Fibroblast of lung (primary cell): ENCODE measurements around the gene RNF112. TPM values are rescaled to one million over a fixed set of nuclear protein-coding genes. Genes with fewer than 3 reads are reported as not detected.

ENCODE experiments used
- DNase-seq, 2 donors: peaks; one replicate each; pipeline versions ENCODE4 v3.0.0 to v3.0.0-alpha.2; 2010; ENCODE audit warnings: low read depth in 2 of 2
- H2AFZ ChIP-seq: 2 replicates; pipeline ENCODE4 v1.5.1; 2012; ENCODE audit warnings: low read length, control low read depth, inconsistent platforms
- H3K27ac ChIP-seq: 2 replicates; pipeline ENCODE4 v1.5.1; 2011; ENCODE audit warnings: low read length, control low read depth; ENCODE audit not compliant: insufficient read depth
- H3K27me3 ChIP-seq: 2 replicates; pipeline ENCODE4 v1.5.1; 2011; ENCODE audit warnings: mild to moderate bottlenecking, low read length; ENCODE audit not compliant: control insufficient read depth, insufficient read depth
- H3K36me3 ChIP-seq: 2 replicates; pipeline ENCODE4 v1.5.1; 2011; ENCODE audit warnings: low read length; ENCODE audit not compliant: control insufficient read depth, insufficient read depth
- H3K4me1 ChIP-seq: 2 replicates; pipeline ENCODE4 v1.5.1; 2011; ENCODE audit warnings: low read length; ENCODE audit not compliant: control insufficient read depth, insufficient read depth; ENCODE audit errors: extremely low read depth
- H3K4me2 ChIP-seq: 2 replicates; pipeline ENCODE4 v1.5.1; 2011; ENCODE audit warnings: low read length, control low read depth; ENCODE audit not compliant: insufficient read depth; ENCODE audit errors: extremely low read depth
- H3K4me3 ChIP-seq, 4 experiments: fragments of 200-600 bp in 1 of 4; sonication (generic) in 1 of 4; replicated peaks in 1 of 4; 2 replicates each; pipeline ENCODE4 v1.5.1; 2011 to 2016; ENCODE audit warnings: low read length in 4 of 4, low read depth in 3 of 4, mild to moderate bottlenecking in 3 of 4, control low read depth in 2 of 4, inconsistent platforms in 1 of 4, mixed read lengths in 1 of 4; ENCODE audit not compliant: insufficient read depth in 1 of 4; ENCODE audit errors: control extremely low read depth in 1 of 4
- H3K79me2 ChIP-seq: 2 replicates; pipeline ENCODE4 v1.5.1; 2012; ENCODE audit warnings: mild to moderate bottlenecking, low read length, inconsistent platforms; ENCODE audit not compliant: control insufficient read depth, insufficient read depth
- H3K9ac ChIP-seq: 2 replicates; pipeline ENCODE4 v1.5.1; 2011; ENCODE audit warnings: mild to moderate bottlenecking, low read length, control low read depth; ENCODE audit not compliant: insufficient read depth
- H3K9me3 ChIP-seq: 2 replicates; pipeline ENCODE4 v1.5.1; 2012; ENCODE audit warnings: low read depth, low read length; ENCODE audit not compliant: control insufficient read depth, insufficient read depth
- H4K20me1 ChIP-seq: 2 replicates; pipeline ENCODE4 v1.5.1; 2011; ENCODE audit warnings: low read length; ENCODE audit not compliant: control insufficient read depth, insufficient read depth; ENCODE audit errors: extremely low read depth
- EZH2 ChIP-seq: IDR thresholded peaks from 2 replicates; pipeline ENCODE4 v1.5.1; 2012; ENCODE audit warnings: low read length, control low read depth, mild to moderate bottlenecking; ENCODE audit errors: missing control alignments
- polyA plus RNA-seq, 2 donors: library from polyadenylated mRNA; depleted of rRNA in 1 of 2; stranded (reverse) in 1 of 2; unstranded in 1 of 2; fragments of >200 nt; gene quantifications; 2 replicates each; pipeline ENCODE4 v1.2.1, GENCODE V29; 2011 to 2012; ENCODE audit warnings: missing spikeins in 1 of 2
- total RNA-seq: library from RNA; depleted of rRNA; stranded (reverse); fragments of >200 nt; gene quantifications from 2 replicates; pipeline ENCODE4 v1.2.1, GENCODE V29; 2014
- TF ChIP-seq, protein P1 (sequence below), 2 donors: IDR thresholded peaks in 1 of 2; conservative IDR thresholded peaks in 1 of 2; 1 replicate in 1 of 2; 2 replicates in 1 of 2; pipeline ENCODE4 v1.5.1; 2011 to 2012; ENCODE audit warnings: low read length in 2 of 2, control low read depth in 1 of 2, inconsistent platforms in 1 of 2, low read depth in 1 of 2, mild to moderate bottlenecking in 1 of 2

RNF112 gene
- total and polyA plus RNA-seq, 2 donors (not counting 1 experiment from before 2014, with no cell fraction given): 1.5 to 21.5 TPM

- no peak for DNase-seq
- H3K4me1 ChIP-seq: peaks cover 6% of the 10 kb centered on the region
- H4K20me1 ChIP-seq: no peaks in the 10 kb centered on the region
- no peaks in the 10 kb centered on the region for H3K79me2 ChIP-seq
- H3K27me3 ChIP-seq: no peaks in the 10 kb centered on the region
- no peak overlapping the region for H3K4me2 ChIP-seq
- H3K36me3 ChIP-seq: no peaks in the 10 kb centered on the region
- TF ChIP-seq EZH2: no peak
- TF ChIP-seq, protein P1, sequence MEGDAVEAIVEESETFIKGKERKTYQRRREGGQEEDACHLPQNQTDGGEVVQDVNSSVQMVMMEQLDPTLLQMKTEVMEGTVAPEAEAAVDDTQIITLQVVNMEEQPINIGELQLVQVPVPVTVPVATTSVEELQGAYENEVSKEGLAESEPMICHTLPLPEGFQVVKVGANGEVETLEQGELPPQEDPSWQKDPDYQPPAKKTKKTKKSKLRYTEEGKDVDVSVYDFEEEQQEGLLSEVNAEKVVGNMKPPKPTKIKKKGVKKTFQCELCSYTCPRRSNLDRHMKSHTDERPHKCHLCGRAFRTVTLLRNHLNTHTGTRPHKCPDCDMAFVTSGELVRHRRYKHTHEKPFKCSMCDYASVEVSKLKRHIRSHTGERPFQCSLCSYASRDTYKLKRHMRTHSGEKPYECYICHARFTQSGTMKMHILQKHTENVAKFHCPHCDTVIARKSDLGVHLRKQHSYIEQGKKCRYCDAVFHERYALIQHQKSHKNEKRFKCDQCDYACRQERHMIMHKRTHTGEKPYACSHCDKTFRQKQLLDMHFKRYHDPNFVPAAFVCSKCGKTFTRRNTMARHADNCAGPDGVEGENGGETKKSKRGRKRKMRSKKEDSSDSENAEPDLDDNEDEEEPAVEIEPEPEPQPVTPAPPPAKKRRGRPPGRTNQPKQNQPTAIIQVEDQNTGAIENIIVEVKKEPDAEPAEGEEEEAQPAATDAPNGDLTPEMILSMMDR (conservative IDR thresholded peaks at IDR 0.05 in 1 of 2, IDR thresholded peaks at IDR 0.05 in 1 of 2; ENCODE audit: low read depth in 1 of 2, low read length in 2 of 2): no peak
- H3K4me3 ChIP-seq: no peak overlapping the region
- no peak overlapping the region for H3K9ac ChIP-seq
- H3K9me3 ChIP-seq: no peaks in the 10 kb centered on the region
- H3K27ac ChIP-seq: no peak overlapping the region
- no peak overlapping the region for H2AFZ ChIP-seq
These were observed 3.3 kb upstream of the RNF112 start for GRCh38 chr17:19407601-19408345.

GRCh38 chr17:19408346-19408710 is 2.7 kb upstream of the RNF112 start:
- Histone ChIP-seq H3K27ac (no peak overlapping the region), H3K36me3 (no peaks in the 10 kb centered on the region), H3K4me2 (no peak overlapping the region), H3K4me3 (no peak overlapping the region), H3K79me2 (no peaks in the 10 kb centered on the region), H4K20me1 (no peaks in the 10 kb centered on the region), H3K9ac (no peak overlapping the region), H3K4me1 (peaks cover 6% of the 10 kb centered on the region), H3K27me3 (no peaks in the 10 kb centered on the region), H3K9me3 (no peaks in the 10 kb centered on the region), H2AFZ (no peak overlapping the region)
- TF ChIP-seq, protein P1 (conservative IDR thresholded peaks at IDR 0.05 in 1 of 2, IDR thresholded peaks at IDR 0.05 in 1 of 2; ENCODE audit: low read depth in 1 of 2, low read length in 2 of 2): no peak
- TF ChIP-seq EZH2: no peak
- no peak for DNase-seq

- H3K4me3 ChIP-seq: no peak overlapping the region
- no peaks in the 10 kb centered on the region for H3K9me3 ChIP-seq
- no peaks in the 10 kb centered on the region for H4K20me1 ChIP-seq
- no peaks in the 10 kb centered on the region for H3K27me3 ChIP-seq
- no peak for TF ChIP-seq EZH2
- TF ChIP-seq, protein P1 (conservative IDR thresholded peaks at IDR 0.05 in 1 of 2, IDR thresholded peaks at IDR 0.05 in 1 of 2; ENCODE audit: low read depth in 1 of 2, low read length in 2 of 2): no peak
- H3K9ac ChIP-seq: no peak overlapping the region
- no peak for DNase-seq
- no peak overlapping the region for H3K27ac ChIP-seq
- no peaks in the 10 kb centered on the region for H3K36me3 ChIP-seq
- H2AFZ ChIP-seq: no peak overlapping the region
- no peak overlapping the region for H3K4me2 ChIP-seq
- H3K79me2 ChIP-seq: no peaks in the 10 kb centered on the region
- H3K4me1 ChIP-seq: peaks cover 6% of the 10 kb centered on the region
These were observed 2.0 kb upstream of the RNF112 start for GRCh38 chr17:19409066-19409465.
